Measurements from ENCODE around the gene NFU1. TPM values are rescaled to one million over a fixed set of nuclear protein-coding genes. Genes with fewer than 3 reads are reported as not detected.

Gene NFU1
- total and polyA plus RNA-seq, 2 of the 13 experiments (the other 11 are each of a cell fraction or from before 2014, with no cell fraction given): 39.1 to 84.0 TPM

DNA sequence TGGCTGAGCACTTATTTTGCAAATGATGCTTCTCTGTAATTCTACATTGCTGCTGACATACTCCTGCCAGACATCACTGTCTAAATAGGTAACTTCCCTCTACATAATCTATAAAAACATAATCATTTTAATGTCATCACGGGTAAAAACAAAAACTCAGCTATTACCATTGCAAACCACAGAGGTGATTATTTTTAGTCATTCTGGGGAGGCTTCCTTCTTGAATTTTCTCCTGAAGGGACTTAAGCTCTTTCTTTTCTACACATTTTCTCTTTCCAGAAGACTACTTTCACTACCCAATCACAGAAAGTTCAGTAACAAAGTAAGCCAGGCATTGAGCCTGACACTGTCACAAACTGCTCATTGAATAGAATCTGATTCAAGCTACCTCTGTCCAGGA lies 40.4 kb upstream of the NFU1 start:
- ATAC-seq: no peak
- Histone ChIP-seq H4K20me1 (ENCODE audit: insufficient read depth, low read length) (no peaks in the 10 kb centered on the region), H3K9me3 (ENCODE audit: low read length) (no peaks in the 10 kb centered on the region), H3K4me3 (replicated peaks in 1 of 3; ENCODE audit: insufficient read depth in 1 of 3, low read depth in 2 of 3, low read length in 3 of 3) (no peak overlapping the region), H3K4me2 (ENCODE audit: low read depth, low read length) (no peak overlapping the region), H3K9ac (ENCODE audit: insufficient read depth, low read depth, low read length) (no peak overlapping the region), H3K27ac (ENCODE audit: extremely low read length, insufficient read depth, low read length) (no peak overlapping the region), H2AFZ (ENCODE audit: low read length) (no peak overlapping the region), H3K4me1 (ENCODE audit: insufficient read depth, low read length) (no peaks in the 10 kb centered on the region), H3K79me2 (ENCODE audit: insufficient read depth, low read length) (no peaks in the 10 kb centered on the region), H3K27me3 (ENCODE audit: control insufficient read depth in 1 of 2, insufficient read depth in 2 of 2, low read length in 2 of 2) (no peaks in the 10 kb centered on the region), H3K36me3 (replicated peaks in 1 of 2; ENCODE audit: control insufficient read depth in 1 of 2, insufficient read depth in 2 of 2, low read length in 2 of 2) (no peaks in the 10 kb centered on the region)
- FAIRE-seq: no peak
- ChIA-PET POLR2A (no interaction called here), CTCF (ENCODE audit: low intra/inter-chr PET ratio, low total read pairs) (no interaction called here)
- intact Hi-C loops (cut with micrococcal nuclease; ENCODE audit: unreplicated experiment): no loop called here
- TF ChIP-seq, protein P1, sequence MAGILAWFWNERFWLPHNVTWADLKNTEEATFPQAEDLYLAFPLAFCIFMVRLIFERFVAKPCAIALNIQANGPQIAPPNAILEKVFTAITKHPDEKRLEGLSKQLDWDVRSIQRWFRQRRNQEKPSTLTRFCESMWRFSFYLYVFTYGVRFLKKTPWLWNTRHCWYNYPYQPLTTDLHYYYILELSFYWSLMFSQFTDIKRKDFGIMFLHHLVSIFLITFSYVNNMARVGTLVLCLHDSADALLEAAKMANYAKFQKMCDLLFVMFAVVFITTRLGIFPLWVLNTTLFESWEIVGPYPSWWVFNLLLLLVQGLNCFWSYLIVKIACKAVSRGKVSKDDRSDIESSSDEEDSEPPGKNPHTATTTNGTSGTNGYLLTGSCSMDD (CRISPR knock-in tag; IDR thresholded peaks at IDR 0.05): no peak
- TF ChIP-seq TAF1 (CRISPR knock-in tag; IDR thresholded peaks at IDR 0.05): no peak
- in situ Hi-C loops (cut with HindIII; ENCODE audit: extremely low pct_ligation_motif_present, low pct_unique_long_range_greater_than_20kb): no loop called here
- DNase-seq (ENCODE audit: low spot score): no peak
- 90% methylated on average over 1 of the region's 1 CpG for WGBS (ENCODE audit: low lambda C conversion rate)
- BruUV-seq (replicated peaks): no TSS peak

DNA sequence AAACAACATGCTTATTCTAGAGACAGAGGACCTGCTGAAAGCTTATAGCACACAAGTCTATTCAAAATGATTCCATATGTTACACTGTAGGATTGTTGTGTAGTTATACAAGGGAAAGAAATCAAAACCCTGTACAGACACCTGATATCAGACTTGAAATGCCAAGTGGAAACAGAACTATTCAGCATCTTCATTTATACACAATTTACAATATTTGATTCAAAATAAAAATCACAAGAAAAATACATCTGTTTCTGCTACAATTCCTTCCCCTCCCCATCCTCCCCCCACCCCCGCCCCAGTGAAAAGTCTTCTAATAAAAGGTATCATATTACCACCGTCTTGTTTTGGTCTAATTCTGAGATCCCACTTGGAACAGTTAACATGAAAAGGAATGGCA lies 37.5 kb upstream of the NFU1 start:
- Histone ChIP-seq H3K9me3 (ENCODE audit: low read length) (no peaks in the 10 kb centered on the region), H3K4me3 (replicated peaks in 1 of 3; ENCODE audit: insufficient read depth in 1 of 3, low read depth in 2 of 3, low read length in 3 of 3) (no peak overlapping the region), H3K36me3 (replicated peaks in 1 of 2; ENCODE audit: control insufficient read depth in 1 of 2, insufficient read depth in 2 of 2, low read length in 2 of 2) (no peaks in the 10 kb centered on the region), H3K27ac (ENCODE audit: extremely low read length, insufficient read depth, low read length) (no peak overlapping the region), H4K20me1 (ENCODE audit: insufficient read depth, low read length) (no peaks in the 10 kb centered on the region), H3K4me1 (ENCODE audit: insufficient read depth, low read length) (no peaks in the 10 kb centered on the region), H2AFZ (ENCODE audit: low read length) (no peak overlapping the region), H3K4me2 (ENCODE audit: low read depth, low read length) (no peak overlapping the region), H3K27me3 (ENCODE audit: control insufficient read depth in 1 of 2, insufficient read depth in 2 of 2, low read length in 2 of 2) (no peaks in the 10 kb centered on the region), H3K9ac (ENCODE audit: insufficient read depth, low read depth, low read length) (no peak overlapping the region), H3K79me2 (ENCODE audit: insufficient read depth, low read length) (no peaks in the 10 kb centered on the region)
- intact Hi-C loops (cut with micrococcal nuclease; ENCODE audit: unreplicated experiment): no loop called here
- WGBS (ENCODE audit: low lambda C conversion rate): 93% methylated on average over 2 of the region's 2 CpGs
- in situ Hi-C loops (cut with HindIII; ENCODE audit: extremely low pct_ligation_motif_present, low pct_unique_long_range_greater_than_20kb): no loop called here
- DNase-seq (ENCODE audit: low spot score) (no peak), FAIRE-seq (no peak), ATAC-seq (no peak)
- BruUV-seq (replicated peaks): no TSS peak
- ChIA-PET CTCF (ENCODE audit: low intra/inter-chr PET ratio, low total read pairs) (no interaction called here), POLR2A (no interaction called here)
- TF ChIP-seq PCBP1 (IDR thresholded peaks at IDR 0.05; ENCODE audit: borderline replicate concordance, low read depth, low read length) (0 out of 2 replicates have a peak, but pooled peaks have one; percentile 62), HNRNPK (IDR thresholded peaks at IDR 0.05; ENCODE audit: low read depth, low read length, poor library complexity, severe bottlenecking) (peak; percentile 71), ZNF615 (CRISPR knock-in tag; IDR thresholded peaks at IDR 0.05; ENCODE audit: borderline replicate concordance) (no peak)

All from HepG2 (cell line).